ENCODE results near the gene USP5.

GRCh38 chr12:6827437-6827911 is 24.5 kb upstream of the USP5 start:
- TF ChIP-seq POLR2AphosphoS5 (IDR thresholded peaks at IDR 0.05): no peak
- TF ChIP-seq, protein P1, sequence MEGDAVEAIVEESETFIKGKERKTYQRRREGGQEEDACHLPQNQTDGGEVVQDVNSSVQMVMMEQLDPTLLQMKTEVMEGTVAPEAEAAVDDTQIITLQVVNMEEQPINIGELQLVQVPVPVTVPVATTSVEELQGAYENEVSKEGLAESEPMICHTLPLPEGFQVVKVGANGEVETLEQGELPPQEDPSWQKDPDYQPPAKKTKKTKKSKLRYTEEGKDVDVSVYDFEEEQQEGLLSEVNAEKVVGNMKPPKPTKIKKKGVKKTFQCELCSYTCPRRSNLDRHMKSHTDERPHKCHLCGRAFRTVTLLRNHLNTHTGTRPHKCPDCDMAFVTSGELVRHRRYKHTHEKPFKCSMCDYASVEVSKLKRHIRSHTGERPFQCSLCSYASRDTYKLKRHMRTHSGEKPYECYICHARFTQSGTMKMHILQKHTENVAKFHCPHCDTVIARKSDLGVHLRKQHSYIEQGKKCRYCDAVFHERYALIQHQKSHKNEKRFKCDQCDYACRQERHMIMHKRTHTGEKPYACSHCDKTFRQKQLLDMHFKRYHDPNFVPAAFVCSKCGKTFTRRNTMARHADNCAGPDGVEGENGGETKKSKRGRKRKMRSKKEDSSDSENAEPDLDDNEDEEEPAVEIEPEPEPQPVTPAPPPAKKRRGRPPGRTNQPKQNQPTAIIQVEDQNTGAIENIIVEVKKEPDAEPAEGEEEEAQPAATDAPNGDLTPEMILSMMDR (IDR thresholded peaks at IDR 0.05): no peak

Measured in upper lobe of left lung (tissue), 4 donors.